ENCODE results near the gene CD44. TPM values are rescaled to one million over a fixed set of nuclear protein-coding genes. Genes with fewer than 3 reads are reported as not detected.

CD44 gene
- total RNA-seq, 4 donors from 2014 or later = 212 to 292 (median 275) TPM

- Histone ChIP-seq H3K36me3 (no peaks in the 10 kb centered on the region), H3K27me3 (no peaks in the 10 kb centered on the region), H3K4me1 (no peaks in the 10 kb centered on the region), H3K9me3 (no peaks in the 10 kb centered on the region), H3K4me3 (no peak overlapping the region), H3K27ac (replicated peaks in 1 of 4) (no peak overlapping the region)
- no peak for DNase-seq (ENCODE audit: extremely low spot score)
- WGBS = 100% methylated on average over 6 of the region's 6 CpGs
- TF ChIP-seq POLR2AphosphoS5 (IDR thresholded peaks at IDR 0.05) (no peak), EP300 (IDR thresholded peaks at IDR 0.05) (no peak), POLR2A (IDR thresholded peaks at IDR 0.05; ENCODE audit: low read depth) (no peak)
- TF ChIP-seq, protein P1, sequence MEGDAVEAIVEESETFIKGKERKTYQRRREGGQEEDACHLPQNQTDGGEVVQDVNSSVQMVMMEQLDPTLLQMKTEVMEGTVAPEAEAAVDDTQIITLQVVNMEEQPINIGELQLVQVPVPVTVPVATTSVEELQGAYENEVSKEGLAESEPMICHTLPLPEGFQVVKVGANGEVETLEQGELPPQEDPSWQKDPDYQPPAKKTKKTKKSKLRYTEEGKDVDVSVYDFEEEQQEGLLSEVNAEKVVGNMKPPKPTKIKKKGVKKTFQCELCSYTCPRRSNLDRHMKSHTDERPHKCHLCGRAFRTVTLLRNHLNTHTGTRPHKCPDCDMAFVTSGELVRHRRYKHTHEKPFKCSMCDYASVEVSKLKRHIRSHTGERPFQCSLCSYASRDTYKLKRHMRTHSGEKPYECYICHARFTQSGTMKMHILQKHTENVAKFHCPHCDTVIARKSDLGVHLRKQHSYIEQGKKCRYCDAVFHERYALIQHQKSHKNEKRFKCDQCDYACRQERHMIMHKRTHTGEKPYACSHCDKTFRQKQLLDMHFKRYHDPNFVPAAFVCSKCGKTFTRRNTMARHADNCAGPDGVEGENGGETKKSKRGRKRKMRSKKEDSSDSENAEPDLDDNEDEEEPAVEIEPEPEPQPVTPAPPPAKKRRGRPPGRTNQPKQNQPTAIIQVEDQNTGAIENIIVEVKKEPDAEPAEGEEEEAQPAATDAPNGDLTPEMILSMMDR (IDR thresholded peaks at IDR 0.05) = no peak
- intact Hi-C loops (cut with DNase I) = no loop called here
Observed at GRCh38 chr11:35126879-35127581, 11.9 kb upstream of the CD44 start.

GRCh38 chr11:35127619-35128018 is 11.4 kb upstream of the CD44 start:
- no peak for DNase-seq (ENCODE audit: extremely low spot score)
- Histone ChIP-seq H3K9me3 (no peaks in the 10 kb centered on the region), H3K27ac (replicated peaks in 1 of 4) (no peak overlapping the region), H3K4me3 (no peak overlapping the region), H3K4me1 (no peaks in the 10 kb centered on the region), H3K36me3 (no peaks in the 10 kb centered on the region), H3K27me3 (no peaks in the 10 kb centered on the region)
- intact Hi-C loops (cut with DNase I) = no loop called here
- 100% methylated on average over 2 of the region's 2 CpGs for WGBS
- no peak for TF ChIP-seq EP300 (IDR thresholded peaks at IDR 0.05)
- no peak for TF ChIP-seq POLR2AphosphoS5 (IDR thresholded peaks at IDR 0.05)
- no peak for TF ChIP-seq POLR2A (IDR thresholded peaks at IDR 0.05; ENCODE audit: low read depth)
- TF ChIP-seq, protein P1 (IDR thresholded peaks at IDR 0.05) = no peak

- intact Hi-C loops (cut with DNase I) = no loop called here
- Histone ChIP-seq H3K27ac (replicated peaks in 1 of 4) (no peak overlapping the region), H3K4me1 (peaks cover 0 to 9% (median 2%) of the 10 kb centered on the region in 4 donors), H3K36me3 (no peaks in the 10 kb centered on the region), H3K27me3 (no peaks in the 10 kb centered on the region), H3K4me3 (no peak overlapping the region), H3K9me3 (no peaks in the 10 kb centered on the region)
- DNase-seq (ENCODE audit: extremely low spot score) = no peak
- no peak for TF ChIP-seq POLR2A (IDR thresholded peaks at IDR 0.05; ENCODE audit: low read depth)
- TF ChIP-seq, protein P1 (IDR thresholded peaks at IDR 0.05) = no peak
- no peak for TF ChIP-seq POLR2AphosphoS5 (IDR thresholded peaks at IDR 0.05)
- TF ChIP-seq EP300 (IDR thresholded peaks at IDR 0.05) = no peak
- WGBS = 95% methylated on average over 1 of the region's 1 CpG
Observed at GRCh38 chr11:35131094-35131493, 7.9 kb upstream of the CD44 start.

DNA sequence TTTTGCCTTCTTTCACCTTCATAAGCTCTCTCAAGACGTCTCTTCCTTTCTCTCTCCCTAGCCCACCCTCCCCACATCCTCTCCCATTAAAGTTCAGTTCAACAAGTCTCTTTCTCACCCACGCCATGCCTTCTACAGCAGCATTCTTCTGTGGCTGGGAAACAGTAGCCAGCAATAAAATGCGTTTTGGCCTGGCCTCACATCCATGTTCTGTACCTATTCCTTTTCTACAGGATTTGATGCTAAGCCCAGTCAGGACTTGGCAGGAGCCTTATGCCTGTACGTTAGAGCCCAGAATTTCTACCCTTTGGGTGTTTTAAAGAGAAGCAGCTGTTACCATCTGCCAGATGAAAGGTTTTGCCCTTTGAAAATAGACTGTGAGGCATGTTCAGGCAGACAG is 7.1 kb upstream of the CD44 start:
- H3K27me3 ChIP-seq = no peaks in the 10 kb centered on the region
- no peaks in the 10 kb centered on the region for H3K9me3 ChIP-seq
- intact Hi-C loops (cut with DNase I) = no loop called here
- H3K4me3 ChIP-seq = no peak overlapping the region
- H3K36me3 ChIP-seq = no peaks in the 10 kb centered on the region
- no peak for TF ChIP-seq POLR2A (IDR thresholded peaks at IDR 0.05; ENCODE audit: low read depth)
- TF ChIP-seq, protein P1 (IDR thresholded peaks at IDR 0.05) = no peak
- TF ChIP-seq POLR2AphosphoS5 (IDR thresholded peaks at IDR 0.05) = no peak
- no peak for TF ChIP-seq EP300 (IDR thresholded peaks at IDR 0.05)
- no peak overlapping the region for H3K27ac ChIP-seq (replicated peaks in 1 of 4)
- no peak for DNase-seq (ENCODE audit: extremely low spot score)
- WGBS = 71% methylated on average over 4 of the region's 4 CpGs
- H3K4me1 ChIP-seq = peaks cover 0 to 9% (median 2%) of the 10 kb centered on the region in 4 donors

- TF ChIP-seq EP300 (IDR thresholded peaks at IDR 0.05) = no peak
- TF ChIP-seq POLR2AphosphoS5 (IDR thresholded peaks at IDR 0.05) = no peak
- TF ChIP-seq, protein P1 (IDR thresholded peaks at IDR 0.05) = no peak
- TF ChIP-seq POLR2A (IDR thresholded peaks at IDR 0.05; ENCODE audit: low read depth) = no peak
- H3K4me1 ChIP-seq = peaks cover 0 to 15% (median 11%) of the 10 kb centered on the region in 4 donors
- 100% methylated on average over 1 of the region's 1 CpG for WGBS
- no peak for DNase-seq (ENCODE audit: extremely low spot score)
- H3K9me3 ChIP-seq = no peaks in the 10 kb centered on the region
- intact Hi-C loops (cut with DNase I) = no loop called here
- no peaks in the 10 kb centered on the region for H3K27me3 ChIP-seq
- no peak overlapping the region for H3K27ac ChIP-seq (replicated peaks in 1 of 4)
- no peaks in the 10 kb centered on the region for H3K36me3 ChIP-seq
- no peak overlapping the region for H3K4me3 ChIP-seq
Observed at GRCh38 chr11:35133656-35134055, 5.3 kb upstream of the CD44 start.
